GM23248 (cell line): ENCODE results near the gene SLC6A11. TPM values are rescaled to one million over a fixed set of nuclear protein-coding genes. Genes with fewer than 3 reads are reported as not detected.

Experiments used
- DNase-seq: peaks from one replicate; pipeline ENCODE4 v3.0.0-alpha.2; 2015
- H2AFZ ChIP-seq: fragments of 200-600 bp; sonication (generic); 2 replicates; pipeline ENCODE4 v1.6.1; 2016; ENCODE audit warnings: antibody characterized with exemption
- H3F3A ChIP-seq: fragments of 200-600 bp; sonication (generic); 2 replicates; pipeline ENCODE4 v1.6.1; 2016; ENCODE audit warnings: mild to moderate bottlenecking, antibody characterized with exemption, mixed run types; ENCODE audit not compliant: insufficient read depth
- H3K27ac ChIP-seq: fragments of 200-600 bp; sonication (generic); 2 replicates; pipeline ENCODE4 v1.5.1; 2016; ENCODE audit warnings: mild to moderate bottlenecking
- H3K27me3 ChIP-seq: fragments of 200-600 bp; sonication (generic); replicated peaks from 2 replicates; pipeline ENCODE4 v1.6.1; 2016; ENCODE audit warnings: mild to moderate bottlenecking; ENCODE audit not compliant: insufficient read depth
- H3K36me3 ChIP-seq: fragments of 200-600 bp; sonication (generic); 2 replicates; pipeline ENCODE4 v1.6.1; 2016; ENCODE audit warnings: low read depth, mild to moderate bottlenecking
- H3K4me1 ChIP-seq: fragments of 200-600 bp; sonication (generic); 2 replicates; pipeline ENCODE4 v1.6.1; 2016; ENCODE audit warnings: mild to moderate bottlenecking; ENCODE audit not compliant: insufficient read depth
- H3K4me2 ChIP-seq: fragments of 200-600 bp; sonication (generic); one replicate; pipeline ENCODE4 v1.6.1; 2016; ENCODE audit warnings: mild to moderate bottlenecking; ENCODE audit not compliant: unreplicated experiment
- H3K4me3 ChIP-seq: fragments of 200-600 bp; sonication (generic); 2 replicates; pipeline ENCODE4 v1.5.1; 2016; ENCODE audit warnings: mild to moderate bottlenecking
- H3K79me2 ChIP-seq: fragments of 200-600 bp; sonication (generic); 2 replicates; pipeline ENCODE4 v1.6.1; 2016; ENCODE audit warnings: mild to moderate bottlenecking; ENCODE audit not compliant: insufficient read depth
- H3K9ac ChIP-seq: fragments of 200-600 bp; sonication (generic); 2 replicates; pipeline ENCODE4 v1.6.1; 2016; ENCODE audit warnings: mild to moderate bottlenecking
- H3K9me2 ChIP-seq: fragments of 200-600 bp; sonication (generic); 2 replicates; pipeline ENCODE4 v1.6.1; 2016; ENCODE audit warnings: mixed run types, mild to moderate bottlenecking, moderate library complexity; ENCODE audit not compliant: insufficient read depth
- H3K9me3 ChIP-seq: fragments of 200-600 bp; sonication (generic); one replicate; pipeline ENCODE4 v1.6.1; 2017; ENCODE audit warnings: low read depth
- H4K20me1 ChIP-seq: fragments of 200-600 bp; sonication (generic); 2 replicates; pipeline ENCODE4 v1.6.0; 2016; ENCODE audit not compliant: insufficient read depth
- EZH2 ChIP-seq: fragments of 200-600 bp; sonication (generic); IDR thresholded peaks from 2 replicates; pipeline ENCODE4 v1.6.1; 2018; ENCODE audit warnings: antibody characterized with exemption, mild to moderate bottlenecking; ENCODE audit not compliant: insufficient read depth, poor library complexity, severe bottlenecking
- EZH2phosphoT487 ChIP-seq: fragments of 200-600 bp; sonication (generic); IDR thresholded peaks from 2 replicates; pipeline ENCODE4 v1.6.1; 2018; ENCODE audit warnings: antibody characterized with exemption, moderate library complexity, mild to moderate bottlenecking, low read depth; ENCODE audit not compliant: insufficient read depth
- WGBS, 2 experiments: methylation state at CpG; one replicate each; pipeline ENCODE4 v1.1.6; 2015 to 2017; ENCODE audit warnings: low lambda C conversion rate in 2 of 2, low coverage in 1 of 2; ENCODE audit errors: missing lambda C conversion rate in 2 of 2; 5-methylcytosine and 5-hydroxymethylcytosine counted together
- in situ Hi-C: fragments of 300-500 bp; cut with MboI; formaldehyde crosslinking; loops from 2 replicates; pipeline ENCODE4 v1.15.0; 2020
- polyA plus RNA-seq: library from polyadenylated mRNA; unstranded; fragments of >200 nt; fragmentation: Nextera tagmentation; extraction: Ambion mirVana; gene quantifications from 2 replicates; pipeline ENCODE4 v1.2.1, GENCODE V29; 2016
- total RNA-seq: library from RNA; depleted of rRNA; stranded (reverse); fragments of >200 nt; shearing (Covaris generic); gene quantifications from 2 replicates; pipeline ENCODE4 v1.2.3, GENCODE V29; 2014

The SLC6A11 gene
- total and polyA plus RNA-seq, 2 experiments from 2014 or later, result not detected

GRCh38 chr3:10964537-10965167 lies 148.6 kb downstream of the SLC6A11 start:
- Histone ChIP-seq H4K20me1 (no peaks in the 10 kb centered on the region), H3K4me1 (no peaks in the 10 kb centered on the region), H3K9me3 (no peaks in the 10 kb centered on the region), H3K9me2 (no peaks in the 10 kb centered on the region), H3K9ac (no peak overlapping the region), H3K27ac (no peak overlapping the region), H3K4me2 (no peak overlapping the region), H2AFZ (no peak overlapping the region), H3K79me2 (no peaks in the 10 kb centered on the region), H3F3A (no peaks in the 10 kb centered on the region), H3K27me3 (peaks cover 3% of the 10 kb centered on the region; the same call in 1 of the 2 replicates), H3K36me3 (no peaks in the 10 kb centered on the region), H3K4me3 (no peak overlapping the region)
- in situ Hi-C loops, result no loop called here
- TF ChIP-seq EZH2 (no peak), EZH2phosphoT487 (no peak)
- 71 to 72% methylated on average over 6 of the region's 6 CpGs for WGBS, 2 experiments
- DNase-seq, result peak; percentile 18

GRCh38 chr3:10968401-10968800 lies 152.4 kb downstream of the SLC6A11 start:
- Histone ChIP-seq H3K9me2 (no peaks in the 10 kb centered on the region), H4K20me1 (no peaks in the 10 kb centered on the region), H2AFZ (no peak overlapping the region), H3K9ac (no peak overlapping the region), H3K27ac (no peak overlapping the region), H3K79me2 (no peaks in the 10 kb centered on the region), H3K4me3 (no peak overlapping the region), H3K27me3 (peaks cover 6% of the 10 kb centered on the region), H3K4me1 (no peaks in the 10 kb centered on the region), H3K9me3 (no peaks in the 10 kb centered on the region), H3K4me2 (no peak overlapping the region), H3F3A (no peaks in the 10 kb centered on the region), H3K36me3 (no peaks in the 10 kb centered on the region)
- TF ChIP-seq EZH2phosphoT487, result no peak
- TF ChIP-seq EZH2, result no peak
- DNase-seq, result no peak
- in situ Hi-C loops, result no loop called here
- WGBS, 2 experiments, result 0 to 5% methylated on average over 2 to 4 of the region's 4 CpGs

GRCh38 chr3:10970306-10970960 lies 154.4 kb downstream of the SLC6A11 start:
- Histone ChIP-seq H3K4me3 (no peak overlapping the region), H3K4me1 (no peaks in the 10 kb centered on the region), H3F3A (no peaks in the 10 kb centered on the region), H3K9me2 (no peaks in the 10 kb centered on the region), H4K20me1 (no peaks in the 10 kb centered on the region), H3K36me3 (no peaks in the 10 kb centered on the region), H3K9me3 (no peaks in the 10 kb centered on the region), H2AFZ (no peak overlapping the region), H3K79me2 (no peaks in the 10 kb centered on the region), H3K27ac (no peak overlapping the region), H3K27me3 (peaks cover 10% of the 10 kb centered on the region), H3K4me2 (no peak overlapping the region), H3K9ac (no peak overlapping the region)
- TF ChIP-seq EZH2 (no peak), EZH2phosphoT487 (no peak)
- 17 to 20% methylated on average over 5 of the region's 5 CpGs for WGBS, 2 experiments
- in situ Hi-C loops, result no loop called here
- DNase-seq, result no peak

- TF ChIP-seq EZH2, result no peak
- no peak for TF ChIP-seq EZH2phosphoT487
- in situ Hi-C loops, result no loop called here
- Histone ChIP-seq H3K4me1 (no peaks in the 10 kb centered on the region), H3K36me3 (no peaks in the 10 kb centered on the region), H3K79me2 (no peaks in the 10 kb centered on the region), H3K4me2 (no peak overlapping the region), H3F3A (no peaks in the 10 kb centered on the region), H3K9ac (no peak overlapping the region), H3K9me2 (no peaks in the 10 kb centered on the region), H3K9me3 (no peaks in the 10 kb centered on the region), H2AFZ (no peak overlapping the region), H4K20me1 (no peaks in the 10 kb centered on the region), H3K27ac (no peak overlapping the region), H3K27me3 (peaks cover 10% of the 10 kb centered on the region), H3K4me3 (no peak overlapping the region)
- WGBS, 2 experiments, result 21 to 23% methylated on average over 10 of the region's 10 CpGs
- no peak for DNase-seq
These were observed 156.2 kb downstream of the SLC6A11 start for GRCh38 chr3:10972072-10972782.
